Fibroblast of lung (primary cell): ENCODE data around the gene ALKBH6. TPM values are rescaled to one million over a fixed set of nuclear protein-coding genes. Genes with fewer than 3 reads are reported as not detected.

Experiments used
- DNase-seq, 2 donors: peaks; one replicate each; pipeline versions ENCODE4 v3.0.0 to v3.0.0-alpha.2; 2010; ENCODE audit warnings: low read depth in 2 of 2
- H2AFZ ChIP-seq: 2 replicates; pipeline ENCODE4 v1.5.1; 2012; ENCODE audit warnings: low read length, control low read depth, inconsistent platforms
- H3K27ac ChIP-seq: 2 replicates; pipeline ENCODE4 v1.5.1; 2011; ENCODE audit warnings: low read length, control low read depth; ENCODE audit not compliant: insufficient read depth
- H3K27me3 ChIP-seq: 2 replicates; pipeline ENCODE4 v1.5.1; 2011; ENCODE audit warnings: mild to moderate bottlenecking, low read length; ENCODE audit not compliant: control insufficient read depth, insufficient read depth
- H3K36me3 ChIP-seq: 2 replicates; pipeline ENCODE4 v1.5.1; 2011; ENCODE audit warnings: low read length; ENCODE audit not compliant: control insufficient read depth, insufficient read depth
- H3K4me1 ChIP-seq: 2 replicates; pipeline ENCODE4 v1.5.1; 2011; ENCODE audit warnings: low read length; ENCODE audit not compliant: control insufficient read depth, insufficient read depth; ENCODE audit errors: extremely low read depth
- H3K4me2 ChIP-seq: 2 replicates; pipeline ENCODE4 v1.5.1; 2011; ENCODE audit warnings: low read length, control low read depth; ENCODE audit not compliant: insufficient read depth; ENCODE audit errors: extremely low read depth
- H3K4me3 ChIP-seq, 4 experiments: fragments of 200-600 bp in 1 of 4; sonication (generic) in 1 of 4; replicated peaks in 1 of 4; 2 replicates each; pipeline ENCODE4 v1.5.1; 2011 to 2016; ENCODE audit warnings: low read length in 4 of 4, low read depth in 3 of 4, mild to moderate bottlenecking in 3 of 4, control low read depth in 2 of 4, inconsistent platforms in 1 of 4, mixed read lengths in 1 of 4; ENCODE audit not compliant: insufficient read depth in 1 of 4; ENCODE audit errors: control extremely low read depth in 1 of 4
- H3K79me2 ChIP-seq: 2 replicates; pipeline ENCODE4 v1.5.1; 2012; ENCODE audit warnings: mild to moderate bottlenecking, low read length, inconsistent platforms; ENCODE audit not compliant: control insufficient read depth, insufficient read depth
- H3K9ac ChIP-seq: 2 replicates; pipeline ENCODE4 v1.5.1; 2011; ENCODE audit warnings: mild to moderate bottlenecking, low read length, control low read depth; ENCODE audit not compliant: insufficient read depth
- H3K9me3 ChIP-seq: 2 replicates; pipeline ENCODE4 v1.5.1; 2012; ENCODE audit warnings: low read depth, low read length; ENCODE audit not compliant: control insufficient read depth, insufficient read depth
- H4K20me1 ChIP-seq: 2 replicates; pipeline ENCODE4 v1.5.1; 2011; ENCODE audit warnings: low read length; ENCODE audit not compliant: control insufficient read depth, insufficient read depth; ENCODE audit errors: extremely low read depth
- CTCF ChIP-seq, 2 donors: IDR thresholded peaks in 1 of 2; conservative IDR thresholded peaks in 1 of 2; 1 replicate in 1 of 2; 2 replicates in 1 of 2; pipeline ENCODE4 v1.5.1; 2011 to 2012; ENCODE audit warnings: low read length in 2 of 2, control low read depth in 1 of 2, inconsistent platforms in 1 of 2, low read depth in 1 of 2, mild to moderate bottlenecking in 1 of 2
- EZH2 ChIP-seq: IDR thresholded peaks from 2 replicates; pipeline ENCODE4 v1.5.1; 2012; ENCODE audit warnings: low read length, control low read depth, mild to moderate bottlenecking; ENCODE audit errors: missing control alignments
- polyA plus RNA-seq, 2 donors: library from polyadenylated mRNA; depleted of rRNA in 1 of 2; stranded (reverse) in 1 of 2; unstranded in 1 of 2; fragments of >200 nt; gene quantifications; 2 replicates each; pipeline ENCODE4 v1.2.1, GENCODE V29; 2011 to 2012; ENCODE audit warnings: missing spikeins in 1 of 2
- total RNA-seq: library from RNA; depleted of rRNA; stranded (reverse); fragments of >200 nt; gene quantifications from 2 replicates; pipeline ENCODE4 v1.2.1, GENCODE V29; 2014

Gene ALKBH6
- total and polyA plus RNA-seq, 2 donors (not counting 1 experiment from before 2014, with no cell fraction given): 19.5 to 20.1 TPM

GRCh38 chr19:35960432-35960972 lies 53.5 kb downstream of the ALKBH6 start:
- Histone ChIP-seq H3K4me3 (no peak overlapping the region), H3K27me3 (peaks cover 26% of the 10 kb centered on the region), H3K9me3 (no peaks in the 10 kb centered on the region), H2AFZ (no peak overlapping the region), H3K9ac (no peak overlapping the region), H3K4me2 (no peak overlapping the region), H3K79me2 (no peaks in the 10 kb centered on the region), H3K27ac (no peak overlapping the region), H3K36me3 (no peaks in the 10 kb centered on the region), H4K20me1 (no peaks in the 10 kb centered on the region), H3K4me1 (no peaks in the 10 kb centered on the region)
- DNase-seq: no peak
- TF ChIP-seq EZH2: no peak
- TF ChIP-seq CTCF (conservative IDR thresholded peaks at IDR 0.05 in 1 of 2, IDR thresholded peaks at IDR 0.05 in 1 of 2; ENCODE audit: low read depth in 1 of 2, low read length in 2 of 2): no peak

- H3K4me1 ChIP-seq: no peaks in the 10 kb centered on the region
- no peak overlapping the region for H2AFZ ChIP-seq
- no peak overlapping the region for H3K4me3 ChIP-seq
- no peaks in the 10 kb centered on the region for H4K20me1 ChIP-seq
- TF ChIP-seq EZH2: no peak
- TF ChIP-seq CTCF (conservative IDR thresholded peaks at IDR 0.05 in 1 of 2, IDR thresholded peaks at IDR 0.05 in 1 of 2; ENCODE audit: low read depth in 1 of 2, low read length in 2 of 2): no peak
- DNase-seq: no peak
- no peaks in the 10 kb centered on the region for H3K9me3 ChIP-seq
- H3K36me3 ChIP-seq: no peaks in the 10 kb centered on the region
- H3K79me2 ChIP-seq: no peaks in the 10 kb centered on the region
- no peak overlapping the region for H3K9ac ChIP-seq
- H3K27me3 ChIP-seq: peaks cover 26% of the 10 kb centered on the region
- no peak overlapping the region for H3K4me2 ChIP-seq
- H3K27ac ChIP-seq: no peak overlapping the region
These were observed 54.1 kb downstream of the ALKBH6 start for GRCh38 chr19:35959968-35960320.

Other genes with a start within 250 kb of the ALKBH6 start
- gene ARHGAP33, start 238.6 kb downstream of the ALKBH6 start, total RNA-seq: 2.1 and 2.3 TPM in 2 replicates
- 0.58 and 1.7 TPM in 2 replicates for gene ARHGAP33, start 238.6 kb downstream of the ALKBH6 start, polyA plus RNA-seq
- gene PRODH2, start 201.4 kb downstream of the ALKBH6 start, total RNA-seq: not detected in 2 replicates
- not detected in 2 replicates for gene PRODH2, start 201.4 kb downstream of the ALKBH6 start, polyA plus RNA-seq
- gene NPHS1, start 161.7 kb downstream of the ALKBH6 start, total RNA-seq: not detected in 2 replicates
- not detected in 2 replicates for gene NPHS1, start 161.7 kb downstream of the ALKBH6 start, polyA plus RNA-seq
- under 0.01 TPM in 1 of 2 replicates, not detected in the other for gene KIRREL2, start 157.3 kb downstream of the ALKBH6 start, total RNA-seq
- gene KIRREL2, start 157.3 kb downstream of the ALKBH6 start, polyA plus RNA-seq: not detected in 2 replicates
- 0.99 and 2.6 TPM in 2 replicates for gene APLP1, start 145.6 kb downstream of the ALKBH6 start, total RNA-seq
- gene APLP1, start 145.6 kb downstream of the ALKBH6 start, polyA plus RNA-seq: 3.7 and 4.1 TPM in 2 replicates
- gene NFKBID, start 113.7 kb downstream of the ALKBH6 start, total RNA-seq: 2.3 and 2.6 TPM in 2 replicates
- 1.2 and 2.4 TPM in 2 replicates for gene NFKBID, start 113.7 kb downstream of the ALKBH6 start, polyA plus RNA-seq
- 1.0 and 2.0 TPM in 2 replicates for gene HCST, start 111.7 kb downstream of the ALKBH6 start, total RNA-seq
- 0.14 and 0.16 TPM in 2 replicates for gene HCST, start 111.7 kb downstream of the ALKBH6 start, polyA plus RNA-seq
- 0.26 TPM in 1 of 2 replicates, not detected in the other for gene TYROBP, start 105.9 kb downstream of the ALKBH6 start, total RNA-seq
- not detected in 2 replicates for gene TYROBP, start 105.9 kb downstream of the ALKBH6 start, polyA plus RNA-seq
- gene LRFN3, start 77.8 kb downstream of the ALKBH6 start, total RNA-seq: 2.6 and 3.1 TPM in 2 replicates
- 2.2 and 2.6 TPM in 2 replicates for gene LRFN3, start 77.8 kb downstream of the ALKBH6 start, polyA plus RNA-seq
- 7.8 and 11.8 TPM in 2 replicates for gene SDHAF1, start 19.0 kb downstream of the ALKBH6 start, total RNA-seq
- gene SDHAF1, start 19.0 kb downstream of the ALKBH6 start, polyA plus RNA-seq: 5.6 and 6.4 TPM in 2 replicates
- under 0.01 and 0.17 TPM in 2 replicates for gene SYNE4, start 5.4 kb downstream of the ALKBH6 start, total RNA-seq
- gene SYNE4, start 5.4 kb downstream of the ALKBH6 start, polyA plus RNA-seq: 0.07 and 0.12 TPM in 2 replicates
- gene CLIP3, start 18.7 kb upstream of the ALKBH6 start, total RNA-seq: 8.2 and 19.8 TPM in 2 replicates
- 14.7 and 15.0 TPM in 2 replicates for gene CLIP3, start 18.7 kb upstream of the ALKBH6 start, polyA plus RNA-seq
- gene THAP8, start 40.1 kb upstream of the ALKBH6 start, total RNA-seq: 3.6 and 5.1 TPM in 2 replicates
- 3.8 and 4.6 TPM in 2 replicates for gene THAP8, start 40.1 kb upstream of the ALKBH6 start, polyA plus RNA-seq
- 0.26 and 2.8 TPM in 2 replicates for gene WDR62, start 40.7 kb upstream of the ALKBH6 start, total RNA-seq
- gene WDR62, start 40.7 kb upstream of the ALKBH6 start, polyA plus RNA-seq: 1.1 and 6.3 TPM in 2 replicates
- not detected in 2 replicates for gene OVOL3, start 96.9 kb upstream of the ALKBH6 start, total RNA-seq
- not detected in 2 replicates for gene OVOL3, start 96.9 kb upstream of the ALKBH6 start, polyA plus RNA-seq
- 96.8 and 97.6 TPM in 2 replicates for gene POLR2I, start 100.7 kb upstream of the ALKBH6 start, total RNA-seq
- 36.1 and 58.4 TPM in 2 replicates for gene POLR2I, start 100.7 kb upstream of the ALKBH6 start, polyA plus RNA-seq
- 173 and 249 TPM in 2 replicates for gene TBCB, start 101.3 kb upstream of the ALKBH6 start, total RNA-seq
- 194 and 217 TPM in 2 replicates for gene TBCB, start 101.3 kb upstream of the ALKBH6 start, polyA plus RNA-seq
- gene CAPNS1, start 125.9 kb upstream of the ALKBH6 start, total RNA-seq: 263 and 466 TPM in 2 replicates
- gene CAPNS1, start 125.9 kb upstream of the ALKBH6 start, polyA plus RNA-seq: 1,189 and 1,351 TPM in 2 replicates
- 30.0 and 77.9 TPM in 2 replicates for gene COX7A1, start 138.2 kb upstream of the ALKBH6 start, total RNA-seq
- gene COX7A1, start 138.2 kb upstream of the ALKBH6 start, polyA plus RNA-seq: 17.8 and 42.5 TPM in 2 replicates
- gene ZNF565, start 200.5 kb upstream of the ALKBH6 start, total RNA-seq: 6.3 and 6.4 TPM in 2 replicates
- 2.4 and 4.3 TPM in 2 replicates for gene ZNF565, start 200.5 kb upstream of the ALKBH6 start, polyA plus RNA-seq
- gene ZNF146, start 200.9 kb upstream of the ALKBH6 start, total RNA-seq: 74.5 and 87.5 TPM in 2 replicates
- 84.8 and 92.5 TPM in 2 replicates for gene ZNF146, start 200.9 kb upstream of the ALKBH6 start, polyA plus RNA-seq